SK-N-SH (cell line): ENCODE results near the gene PRXL2B. TPM values are rescaled to one million over a fixed set of nuclear protein-coding genes. Genes with fewer than 3 reads are reported as not detected.

Experiments used
- CTCF ChIA-PET: fragments of 300-600, 350-600 bp; formaldehyde crosslinking; extraction: SDS; loops from one replicate; lab custom pipeline; 2021; lab: Yijun Ruan, JAX
- POLR2A ChIA-PET: fragments of 350-600 bp; sonication (Branson Sonifier 250); formaldehyde crosslinking; extraction: SDS; loops from one replicate; lab custom pipeline; 2020; ENCODE audit warnings: antibody characterized with exemption, inconsistent platforms; lab: Yijun Ruan, JAX
- DNase-seq: peaks from one replicate; pipeline ENCODE4 v3.0.0; 2012
- H2AFZ ChIP-seq: fragments of 200-600 bp; sonication (generic); 2 replicates; pipeline ENCODE4 v1.8.1; 2016; ENCODE audit warnings: antibody characterized with exemption, mild to moderate bottlenecking, low read depth
- H3F3A ChIP-seq: fragments of 200-600 bp; sonication (generic); replicated peaks from 2 replicates; pipeline ENCODE3; 2016; ENCODE audit warnings: antibody characterized with exemption, mild to moderate bottlenecking; ENCODE audit not compliant: insufficient read depth
- H3K27ac ChIP-seq, 2 experiments: fragments of 200-500 bp in 1 of 2; fragments of 200-600 bp in 1 of 2; sonication (Bioruptor generic) in 1 of 2; sonication (generic), shearing (Covaris generic) in 1 of 2; 2 replicates each; pipeline versions ENCODE4 v1.5.1 to v1.6.1; 2014 to 2016; ENCODE audit warnings: low read depth in 2 of 2, inconsistent platforms in 1 of 2, low read length in 1 of 2, mild to moderate bottlenecking in 1 of 2, mixed read lengths in 1 of 2
- H3K27me3 ChIP-seq: fragments of 200-600 bp; sonication (generic), shearing (Covaris generic); 2 replicates; pipeline ENCODE4 v1.6.1; 2016; ENCODE audit warnings: mixed run types; ENCODE audit not compliant: insufficient read depth
- H3K36me3 ChIP-seq, 2 experiments: fragments of 200-500 bp in 1 of 2; fragments of 200-600 bp in 1 of 2; sonication (Bioruptor generic) in 1 of 2; sonication (generic) in 1 of 2; replicated peaks in 1 of 2; 2 replicates each; pipeline versions ENCODE3 to v1.5.1; 2014 to 2016; ENCODE audit warnings: low read length in 1 of 2, mild to moderate bottlenecking in 1 of 2; ENCODE audit not compliant: insufficient read depth in 2 of 2, control insufficient read depth in 1 of 2
- H3K4me1 ChIP-seq, 2 experiments: fragments of 200-500 bp in 1 of 2; fragments of 200-600 bp in 1 of 2; sonication (Bioruptor generic) in 1 of 2; sonication (generic), shearing (Covaris generic) in 1 of 2; 2 replicates each; pipeline versions ENCODE4 v1.5.1 to v1.6.1; 2014 to 2016; ENCODE audit warnings: low read depth in 1 of 2, low read length in 1 of 2, mixed run types in 1 of 2; ENCODE audit not compliant: insufficient read depth in 2 of 2, control insufficient read depth in 1 of 2
- H3K4me2 ChIP-seq: fragments of 200-600 bp; sonication (generic), shearing (Covaris generic); 2 replicates; pipeline ENCODE4 v1.6.1; 2017; ENCODE audit warnings: mixed run types
- H3K4me3 ChIP-seq, 2 experiments: fragments of 200-500 bp in 1 of 2; fragments of 200-600 bp in 1 of 2; sonication (Bioruptor generic) in 1 of 2; sonication (generic), shearing (Covaris generic) in 1 of 2; 2 replicates each; pipeline versions ENCODE4 v1.5.1 to v1.8.1; 2014 to 2016; ENCODE audit warnings: low read depth in 2 of 2, inconsistent platforms in 1 of 2, low read length in 1 of 2, mild to moderate bottlenecking in 1 of 2, mixed read lengths in 1 of 2, moderate library complexity in 1 of 2
- H3K79me2 ChIP-seq: fragments of 200-600 bp; sonication (generic); 2 replicates; pipeline ENCODE4 v1.8.1; 2017; ENCODE audit warnings: mild to moderate bottlenecking; ENCODE audit not compliant: insufficient read depth
- H3K9ac ChIP-seq: fragments of 200-600 bp; sonication (generic); 2 replicates; pipeline ENCODE4 v1.6.1; 2017; ENCODE audit warnings: mixed run types
- H3K9me2 ChIP-seq: fragments of 200-600 bp; sonication (generic); 2 replicates; pipeline ENCODE4 v1.6.1; 2017; ENCODE audit warnings: mixed run types
- H3K9me3 ChIP-seq: fragments of 200-600 bp; sonication (generic); 2 replicates; pipeline ENCODE4 v1.6.1; 2017; ENCODE audit warnings: mixed run types, mild to moderate bottlenecking, moderate library complexity
- H4K20me1 ChIP-seq: fragments of 200-600 bp; sonication (generic); 2 replicates; pipeline ENCODE4 v1.6.1; 2017; ENCODE audit warnings: mild to moderate bottlenecking, mixed run types; ENCODE audit not compliant: insufficient read depth
- ELF1 ChIP-seq: IDR thresholded peaks from 2 replicates; pipeline ENCODE4 v1.4.0; 2012
- EP300 ChIP-seq, 2 experiments: IDR thresholded peaks; 2 replicates each; pipeline versions ENCODE4 v1.4.0 to v1.6.1; 2012; ENCODE audit warnings: borderline replicate concordance in 1 of 2, low read depth in 1 of 2, low read length in 1 of 2
- EZH2phosphoT487 ChIP-seq: fragments of 200-600 bp; sonication (generic); IDR thresholded peaks from 2 replicates; pipeline ENCODE4 v1.6.1; 2017; ENCODE audit warnings: low read depth, mixed run types, mild to moderate bottlenecking, antibody characterized with exemption, moderate library complexity, borderline replicate concordance
- FOSL2 ChIP-seq: IDR thresholded peaks from 2 replicates; pipeline ENCODE4 v1.4.0; 2012; ENCODE audit warnings: low read depth, mild to moderate bottlenecking, moderate library complexity, borderline replicate concordance
- FOXJ3 ChIP-seq: sonication (generic); formaldehyde crosslinking; IDR thresholded peaks from 2 replicates; pipeline ENCODE4 v1.5.1; 2020; ENCODE audit warnings: mild to moderate bottlenecking, missing genetic modification reagents
- FOXM1 ChIP-seq: IDR thresholded peaks from 2 replicates; pipeline ENCODE4 v1.4.0; 2012; ENCODE audit warnings: low read depth, mild to moderate bottlenecking
- MEF2A ChIP-seq: IDR thresholded peaks from 2 replicates; pipeline ENCODE4 v1.4.0; 2012; ENCODE audit warnings: low read depth, borderline replicate concordance
- NFIC ChIP-seq: IDR thresholded peaks from 2 replicates; pipeline ENCODE4 v1.4.0; 2012; ENCODE audit warnings: borderline replicate concordance
- RCOR1 ChIP-seq: fragments of 150-350 bp; IDR thresholded peaks from 2 replicates; pipeline ENCODE4 v1.6.1; 2017; ENCODE audit warnings: antibody characterized with exemption, low read length
- RFX5 ChIP-seq: IDR thresholded peaks from 2 replicates; pipeline ENCODE4 v1.6.1; 2012; ENCODE audit warnings: mild to moderate bottlenecking, improper control_type of control experiment, low read length
- TAF1 ChIP-seq: IDR thresholded peaks from 2 replicates; pipeline ENCODE4 v1.6.1; 2012; ENCODE audit warnings: low read depth, mild to moderate bottlenecking, low read length, moderate library complexity, borderline replicate concordance
- WGBS: methylation state at CpG from one replicate; pipeline ENCODE4 v1.1.6; 2017; ENCODE audit warnings: low lambda C conversion rate; 5-methylcytosine and 5-hydroxymethylcytosine counted together
- polyA plus RNA-seq, 3 experiments: library from polyadenylated mRNA; depleted of rRNA; stranded (reverse); fragments of >200 nt; gene quantifications; 2 replicates each; pipeline ENCODE4 v1.2.3, GENCODE V29; 2012
- TF ChIP-seq, protein P1 (sequence below): IDR thresholded peaks from 2 replicates; pipeline ENCODE4 v1.6.1; 2012; ENCODE audit warnings: mild to moderate bottlenecking, low read depth, low read length, moderate library complexity
- TF ChIP-seq, protein P2 (sequence below): IDR thresholded peaks from 2 replicates; pipeline ENCODE4 v1.4.0; 2012; ENCODE audit warnings: low read depth
- TF ChIP-seq, protein P3 (sequence below): IDR thresholded peaks from 2 replicates; pipeline ENCODE4; 2012
- TF ChIP-seq, protein P4 (sequence below): fragments of 200-600 bp; sonication (generic); IDR thresholded peaks from 2 replicates; pipeline ENCODE4 v1.6.1; 2017; ENCODE audit warnings: antibody characterized with exemption, mild to moderate bottlenecking, moderate library complexity

PRXL2B gene
- polyA plus RNA-seq, 1 of the 3 experiments (the other 2 are of a cell fraction), result 33.7 TPM

DNA sequence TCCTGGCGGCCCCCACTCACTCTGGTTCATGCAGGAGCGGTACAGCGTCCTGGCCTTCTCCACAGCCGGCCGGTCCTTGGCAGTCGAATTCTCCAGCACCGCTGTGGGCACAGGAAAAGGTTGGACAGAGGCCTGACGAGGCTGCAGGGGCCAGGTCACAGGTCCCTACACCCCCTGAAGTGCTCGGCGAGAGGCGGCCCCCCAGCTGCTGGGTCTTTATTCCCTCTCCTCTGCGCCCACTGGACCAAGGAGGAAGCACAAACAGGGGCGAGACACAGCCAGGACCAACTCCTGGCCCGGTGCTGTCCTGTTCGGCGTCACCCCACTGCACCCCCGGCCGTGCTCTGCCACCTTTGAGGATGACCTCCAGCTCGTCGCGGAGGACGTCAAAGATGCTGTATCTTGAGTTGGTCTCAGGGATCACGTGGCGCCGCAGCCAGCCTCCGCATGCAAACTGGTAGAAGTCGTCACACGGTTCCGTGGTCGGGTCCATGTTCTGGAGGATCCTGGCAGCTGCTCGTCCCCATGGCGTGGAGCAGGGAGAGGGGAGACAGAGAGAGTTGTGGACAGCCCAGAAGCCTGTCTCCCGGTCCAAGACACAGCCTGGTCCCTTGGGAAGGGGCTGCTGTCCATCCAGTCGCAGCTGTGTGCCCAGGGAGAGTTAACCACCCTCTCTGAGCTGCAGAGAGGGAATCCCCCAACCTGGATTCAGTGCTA, 22.9 kb downstream of the PRXL2B start:
- TF ChIP-seq, protein P1, sequence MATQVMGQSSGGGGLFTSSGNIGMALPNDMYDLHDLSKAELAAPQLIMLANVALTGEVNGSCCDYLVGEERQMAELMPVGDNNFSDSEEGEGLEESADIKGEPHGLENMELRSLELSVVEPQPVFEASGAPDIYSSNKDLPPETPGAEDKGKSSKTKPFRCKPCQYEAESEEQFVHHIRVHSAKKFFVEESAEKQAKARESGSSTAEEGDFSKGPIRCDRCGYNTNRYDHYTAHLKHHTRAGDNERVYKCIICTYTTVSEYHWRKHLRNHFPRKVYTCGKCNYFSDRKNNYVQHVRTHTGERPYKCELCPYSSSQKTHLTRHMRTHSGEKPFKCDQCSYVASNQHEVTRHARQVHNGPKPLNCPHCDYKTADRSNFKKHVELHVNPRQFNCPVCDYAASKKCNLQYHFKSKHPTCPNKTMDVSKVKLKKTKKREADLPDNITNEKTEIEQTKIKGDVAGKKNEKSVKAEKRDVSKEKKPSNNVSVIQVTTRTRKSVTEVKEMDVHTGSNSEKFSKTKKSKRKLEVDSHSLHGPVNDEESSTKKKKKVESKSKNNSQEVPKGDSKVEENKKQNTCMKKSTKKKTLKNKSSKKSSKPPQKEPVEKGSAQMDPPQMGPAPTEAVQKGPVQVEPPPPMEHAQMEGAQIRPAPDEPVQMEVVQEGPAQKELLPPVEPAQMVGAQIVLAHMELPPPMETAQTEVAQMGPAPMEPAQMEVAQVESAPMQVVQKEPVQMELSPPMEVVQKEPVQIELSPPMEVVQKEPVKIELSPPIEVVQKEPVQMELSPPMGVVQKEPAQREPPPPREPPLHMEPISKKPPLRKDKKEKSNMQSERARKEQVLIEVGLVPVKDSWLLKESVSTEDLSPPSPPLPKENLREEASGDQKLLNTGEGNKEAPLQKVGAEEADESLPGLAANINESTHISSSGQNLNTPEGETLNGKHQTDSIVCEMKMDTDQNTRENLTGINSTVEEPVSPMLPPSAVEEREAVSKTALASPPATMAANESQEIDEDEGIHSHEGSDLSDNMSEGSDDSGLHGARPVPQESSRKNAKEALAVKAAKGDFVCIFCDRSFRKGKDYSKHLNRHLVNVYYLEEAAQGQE, result no peak
- TF ChIP-seq TAF1 (no peak), EP300 (IDR thresholded peaks at IDR 0.05; ENCODE audit: borderline replicate concordance in 1 of 2, low read depth in 1 of 2, low read length in 1 of 2) (no peak), FOXJ3 (CRISPR knock-in tag) (no peak), FOSL2 (no peak), ELF1 (no peak), MEF2A (no peak), NFIC (no peak), EZH2phosphoT487 (no peak), RCOR1 (no peak), RFX5 (no peak), FOXM1 (no peak)
- TF ChIP-seq, protein P2, sequence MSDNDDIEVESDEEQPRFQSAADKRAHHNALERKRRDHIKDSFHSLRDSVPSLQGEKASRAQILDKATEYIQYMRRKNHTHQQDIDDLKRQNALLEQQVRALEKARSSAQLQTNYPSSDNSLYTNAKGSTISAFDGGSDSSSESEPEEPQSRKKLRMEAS, result no peak
- TF ChIP-seq, protein P3, sequence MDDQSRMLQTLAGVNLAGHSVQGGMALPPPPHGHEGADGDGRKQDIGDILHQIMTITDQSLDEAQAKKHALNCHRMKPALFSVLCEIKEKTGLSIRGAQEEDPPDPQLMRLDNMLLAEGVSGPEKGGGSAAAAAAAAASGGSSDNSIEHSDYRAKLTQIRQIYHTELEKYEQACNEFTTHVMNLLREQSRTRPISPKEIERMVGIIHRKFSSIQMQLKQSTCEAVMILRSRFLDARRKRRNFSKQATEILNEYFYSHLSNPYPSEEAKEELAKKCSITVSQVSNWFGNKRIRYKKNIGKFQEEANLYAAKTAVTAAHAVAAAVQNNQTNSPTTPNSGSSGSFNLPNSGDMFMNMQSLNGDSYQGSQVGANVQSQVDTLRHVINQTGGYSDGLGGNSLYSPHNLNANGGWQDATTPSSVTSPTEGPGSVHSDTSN, result no peak
- TF ChIP-seq, protein P4, sequence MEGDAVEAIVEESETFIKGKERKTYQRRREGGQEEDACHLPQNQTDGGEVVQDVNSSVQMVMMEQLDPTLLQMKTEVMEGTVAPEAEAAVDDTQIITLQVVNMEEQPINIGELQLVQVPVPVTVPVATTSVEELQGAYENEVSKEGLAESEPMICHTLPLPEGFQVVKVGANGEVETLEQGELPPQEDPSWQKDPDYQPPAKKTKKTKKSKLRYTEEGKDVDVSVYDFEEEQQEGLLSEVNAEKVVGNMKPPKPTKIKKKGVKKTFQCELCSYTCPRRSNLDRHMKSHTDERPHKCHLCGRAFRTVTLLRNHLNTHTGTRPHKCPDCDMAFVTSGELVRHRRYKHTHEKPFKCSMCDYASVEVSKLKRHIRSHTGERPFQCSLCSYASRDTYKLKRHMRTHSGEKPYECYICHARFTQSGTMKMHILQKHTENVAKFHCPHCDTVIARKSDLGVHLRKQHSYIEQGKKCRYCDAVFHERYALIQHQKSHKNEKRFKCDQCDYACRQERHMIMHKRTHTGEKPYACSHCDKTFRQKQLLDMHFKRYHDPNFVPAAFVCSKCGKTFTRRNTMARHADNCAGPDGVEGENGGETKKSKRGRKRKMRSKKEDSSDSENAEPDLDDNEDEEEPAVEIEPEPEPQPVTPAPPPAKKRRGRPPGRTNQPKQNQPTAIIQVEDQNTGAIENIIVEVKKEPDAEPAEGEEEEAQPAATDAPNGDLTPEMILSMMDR, result no peak
- TF ChIP-seq, all 33 proteins: peak for 0
- H2AFZ ChIP-seq, result no peak overlapping the region
- no peak overlapping the region for H3K9ac ChIP-seq
- no peaks in the 10 kb centered on the region for H3K27me3 ChIP-seq
- ChIA-PET POLR2A (interaction anchor here (0.6 to 1.0 kb wide), 2 partner anchors 23 to 25 kb away, joined by 3 read pairs; partner anchors contain the start of gene PRXL2B), CTCF (interaction anchor here (1.2 kb wide), 1 partner anchor 178 kb away, joined by 3 read pairs; no protein-coding TSS in a partner anchor)
- no peak overlapping the region for H3K27ac ChIP-seq
- no peaks in the 10 kb centered on the region for H3K36me3 ChIP-seq
- no peaks in the 10 kb centered on the region for H3F3A ChIP-seq
- H4K20me1 ChIP-seq, result no peaks in the 10 kb centered on the region
- H3K4me1 ChIP-seq, result peaks cover 0 to 13% of the 10 kb centered on the region in 2 experiments; a peak in 1 of 4 replicates
- no peaks in the 10 kb centered on the region for H3K9me3 ChIP-seq
- H3K4me2 ChIP-seq, result no peak overlapping the region
- peak; percentile 30 for DNase-seq
- H3K4me3 ChIP-seq, result no peak overlapping the region
- whole genome bisulfite sequencing, result 56% methylated on average over 4 of the region's 34 CpGs
- H3K9me2 ChIP-seq, result no peaks in the 10 kb centered on the region
- no peaks in the 10 kb centered on the region for H3K79me2 ChIP-seq
